CD14-positive monocyte (primary cell): ENCODE measurements around the gene HNRNPUL1. TPM values are rescaled to one million over a fixed set of nuclear protein-coding genes. Genes with fewer than 3 reads are reported as not detected.

ENCODE experiments used
- DNase-seq, 3 donors: peaks; one replicate each; pipeline ENCODE4 v3.0.0-alpha.2; 2011 to 2022
- H2AFZ ChIP-seq: 2 replicates; pipeline ENCODE4 v1.6.0; 2012; ENCODE audit warnings: mild to moderate bottlenecking, low read depth, low read length, inconsistent platforms; ENCODE audit not compliant: insufficient read depth, poor library complexity, severe bottlenecking
- H3K27ac ChIP-seq, 2 donors: 1 replicate in 1 of 2; 2 replicates in 1 of 2; pipeline ENCODE4 v1.5.1; 2012 to 2013; ENCODE audit warnings: low read length in 2 of 2, control low read depth in 1 of 2, inconsistent platforms in 1 of 2, low read depth in 1 of 2, mild to moderate bottlenecking in 1 of 2
- H3K27me3 ChIP-seq, 2 donors: one replicate each; pipeline versions ENCODE4 v1.6.0 to v1.6.1; 2011 to 2013; ENCODE audit warnings: low read length in 2 of 2; ENCODE audit not compliant: control insufficient read depth in 2 of 2, insufficient read depth in 2 of 2
- H3K36me3 ChIP-seq, 2 donors: replicated peaks in 1 of 2; 1 replicate in 1 of 2; 2 replicates in 1 of 2; pipeline versions ENCODE4 v1.5.1 to v1.6.1; 2012 to 2013; ENCODE audit warnings: low read length in 2 of 2, control low read depth in 1 of 2, inconsistent platforms in 1 of 2, mild to moderate bottlenecking in 1 of 2; ENCODE audit not compliant: insufficient read depth in 2 of 2, control insufficient read depth in 1 of 2
- H3K4me1 ChIP-seq, 2 donors: 1 replicate in 1 of 2; 2 replicates in 1 of 2; pipeline versions ENCODE4 v1.5.1 to v1.6.1; 2012 to 2013; ENCODE audit warnings: low read length in 2 of 2, control low read depth in 1 of 2, inconsistent platforms in 1 of 2, mild to moderate bottlenecking in 1 of 2, moderate library complexity in 1 of 2; ENCODE audit not compliant: insufficient read depth in 2 of 2, control insufficient read depth in 1 of 2
- H3K4me2 ChIP-seq: replicated peaks from 2 replicates; pipeline ENCODE3; 2012; ENCODE audit warnings: low read length, moderate library complexity, mild to moderate bottlenecking; ENCODE audit not compliant: poor library complexity, severe bottlenecking; ENCODE audit errors: extremely low read depth
- H3K4me3 ChIP-seq, 3 experiments: fragments of 200-600 bp in 1 of 3; sonication (generic) in 1 of 3; replicated peaks in 1 of 3; 1 replicate in 2 of 3; 2 replicates in 1 of 3; pipeline ENCODE4 v1.5.1; 2011 to 2013; ENCODE audit warnings: low read length in 3 of 3, mild to moderate bottlenecking in 3 of 3, control low read depth in 2 of 3, low read depth in 2 of 3, inconsistent platforms in 1 of 3, moderate library complexity in 1 of 3
- H3K79me2 ChIP-seq: 2 replicates; pipeline ENCODE4 v1.6.0; 2012; ENCODE audit warnings: mild to moderate bottlenecking, control low read depth, inconsistent platforms, low read length, moderate library complexity; ENCODE audit not compliant: insufficient read depth
- H3K9ac ChIP-seq: 2 replicates; pipeline ENCODE4 v1.6.0; 2017; ENCODE audit warnings: low read length, mild to moderate bottlenecking; ENCODE audit not compliant: insufficient read depth, poor library complexity, severe bottlenecking
- H3K9me3 ChIP-seq, 2 donors: replicated peaks in 1 of 2; 1 replicate in 1 of 2; 2 replicates in 1 of 2; pipeline versions ENCODE4 v1.5.1 to v1.6.1; 2012 to 2013; ENCODE audit warnings: low read length in 2 of 2, control low read depth in 1 of 2; ENCODE audit not compliant: control insufficient read depth in 1 of 2, insufficient read depth in 1 of 2
- H4K20me1 ChIP-seq: 2 replicates; pipeline ENCODE4 v1.6.0; 2012; ENCODE audit warnings: mild to moderate bottlenecking, low read length, control low read depth, moderate library complexity; ENCODE audit not compliant: insufficient read depth
- H3K27ac Mint-ChIP-seq, 7 donors: one replicate each; pipeline ENCODE4 v1.8.0; 2020; ENCODE audit warnings: mild to moderate bottlenecking in 7 of 7, mixed read lengths in 7 of 7, moderate library complexity in 6 of 7, inconsistent platforms in 2 of 7
- H3K27me3 Mint-ChIP-seq, 3 donors: one replicate each; pipeline ENCODE4 v1.8.0; 2021 to 2022; ENCODE audit warnings: low read depth in 3 of 3, mild to moderate bottlenecking in 3 of 3, mixed read lengths in 3 of 3, moderate library complexity in 3 of 3, inconsistent platforms in 1 of 3
- H3K36me3 Mint-ChIP-seq, 2 donors: one replicate each; pipeline ENCODE4 v1.8.0; 2020; ENCODE audit warnings: mixed read lengths in 2 of 2, inconsistent platforms in 1 of 2, mild to moderate bottlenecking in 1 of 2
- H3K4me1 Mint-ChIP-seq: one replicate; pipeline ENCODE4 v1.8.0; 2020; ENCODE audit warnings: mild to moderate bottlenecking, mixed read lengths
- H3K4me3 Mint-ChIP-seq, 2 donors: one replicate each; pipeline ENCODE4 v1.8.0; 2020; ENCODE audit warnings: mild to moderate bottlenecking in 2 of 2, mixed read lengths in 2 of 2, moderate library complexity in 1 of 2
- H3K9me3 Mint-ChIP-seq, 7 donors: one replicate each; pipeline ENCODE4 v1.8.0; 2020 to 2022; ENCODE audit warnings: mixed read lengths in 7 of 7, mild to moderate bottlenecking in 6 of 7, moderate library complexity in 6 of 7, inconsistent platforms in 2 of 7
- CTCF ChIP-seq: fragments of 200-600 bp; IDR thresholded peaks from one replicate; pipeline ENCODE4 v1.8.0; 2022; ENCODE audit warnings: antibody characterized with exemption, mild to moderate bottlenecking
- WGBS: methylation state at CpG from one replicate; pipeline ENCODE4 v1.1.5; 2013; ENCODE audit warnings: missing lambda C conversion rate; ENCODE audit not compliant: insufficient coverage; 5-methylcytosine and 5-hydroxymethylcytosine counted together
- intact Hi-C, 2 donors: fragments of 100-400 bp; cut with micrococcal nuclease; formaldehyde crosslinking; loops; one replicate each; pipeline versions ENCODE4 v1.15.0 to v1.15.1; 2023
- polyA plus RNA-seq, 3 donors: library from polyadenylated mRNA; depleted of rRNA in 1 of 3; unstranded in 2 of 3; stranded (reverse) in 1 of 3; fragments of 300-500 nt in 2 of 3; fragments of >200 nt in 1 of 3; fragmentation: Illumina TruSeq in 2 of 3; gene quantifications; 1 replicate in 2 of 3; 2 replicates in 1 of 3; pipeline ENCODE4 v1.2.3, GENCODE V29; 2012 to 2021

Gene HNRNPUL1
- polyA plus RNA-seq, 3 donors: 22.6 to 55.3 (median 30.3) TPM

DNA sequence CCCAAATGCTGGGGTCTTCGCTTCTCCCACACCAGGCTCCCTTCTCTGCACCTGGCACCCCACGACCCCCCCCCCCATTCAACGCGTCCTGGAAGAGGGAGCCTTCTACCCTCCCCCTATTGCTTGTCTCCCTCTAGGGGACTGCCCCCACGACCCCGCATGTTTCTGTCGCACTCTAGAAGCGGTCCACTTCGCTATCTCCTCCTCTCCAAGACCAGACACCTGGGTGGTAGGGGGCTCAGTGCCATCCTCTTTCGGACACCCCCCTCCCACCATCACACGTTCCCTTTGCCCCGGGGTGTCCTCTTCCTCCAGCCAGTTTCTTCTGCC is 88.1 kb downstream of the HNRNPUL1 start:
- TF ChIP-seq CTCF: no peak
- WGBS: 0% methylated on average over 8 of the region's 12 CpGs

GRCh38 chr19:41352609-41353465 is 88.7 kb downstream of the HNRNPUL1 start:
- Mint-ChIP-seq H3K4me1 (peaks cover 68% of the 10 kb centered on the region), H3K36me3 (peaks cover 21 to 43% of the 10 kb centered on the region in 2 donors), H3K4me3 (peak overlapping the region; percentile 94 to 100), H3K9me3 (peaks cover 0 to 2% (median 0%) of the 10 kb centered on the region in 7 donors), H3K27me3 (peaks cover 0 to 1% (median 0%) of the 10 kb centered on the region in 3 donors), H3K27ac (peak overlapping the region; percentile 92 to 98 (median 96))
- no peaks in the 10 kb centered on the region for H3K9me3 ChIP-seq
- DNase-seq: peak; percentile 66 to 77 (median 75)
- peak overlapping the region; percentile 34 for H2AFZ ChIP-seq
- H3K4me1 ChIP-seq: peaks cover 62 to 67% of the 10 kb centered on the region in 2 donors
- H3K27ac ChIP-seq: peak overlapping the region; percentile 56 to 88
- peaks cover 65% of the 10 kb centered on the region for H3K79me2 ChIP-seq
- peaks cover 5 to 19% of the 10 kb centered on the region in 2 donors for H3K36me3 ChIP-seq
- H4K20me1 ChIP-seq: peaks cover 58% of the 10 kb centered on the region
- intact Hi-C loops: loop anchor here (5.0 to 10.0 kb wide), 5 partner anchors 36 to 172 kb away; partner anchors contain the start of genes DMAC2 (in 1 of the 2) and HNRNPUL1 (in 1 of the 2)
- peak; percentile 71 for TF ChIP-seq CTCF
- peak overlapping the region; percentile 89 to 97 (median 95) for H3K4me3 ChIP-seq
- WGBS: under 1% methylated on average over 66 of the region's 71 CpGs
- H3K27me3 ChIP-seq: no peaks in the 10 kb centered on the region
- peak overlapping the region; percentile 93 for H3K9ac ChIP-seq
- peak overlapping the region; percentile 94 for H3K4me2 ChIP-seq

More for the DNA sequence above, 88.1 kb downstream of the HNRNPUL1 start:
- Mint-ChIP-seq H3K36me3 (peaks cover 26 to 49% of the 10 kb centered on the region in 2 donors), H3K4me3 (peak overlapping the region; percentile 94 to 100), H3K4me1 (peaks cover 62% of the 10 kb centered on the region), H3K27ac (peak overlapping the region; percentile 92 to 98 (median 96)), H3K27me3 (peaks cover 0 to 1% (median 0%) of the 10 kb centered on the region in 3 donors), H3K9me3 (peaks cover 0 to 2% (median 0%) of the 10 kb centered on the region in 7 donors)
- Histone ChIP-seq H3K9ac (peak overlapping the region; percentile 93), H3K4me2 (peak overlapping the region; percentile 94), H3K36me3 (peaks cover 9 to 25% of the 10 kb centered on the region in 2 donors), H3K27ac (peak overlapping the region; percentile 56 to 88), H3K79me2 (peaks cover 71% of the 10 kb centered on the region), H3K9me3 (no peaks in the 10 kb centered on the region), H3K4me1 (peaks cover 57 to 61% of the 10 kb centered on the region in 2 donors), H4K20me1 (peaks cover 64% of the 10 kb centered on the region), H3K27me3 (no peaks in the 10 kb centered on the region), H2AFZ (peak overlapping the region; percentile 34), H3K4me3 (peak overlapping the region; percentile 89 to 97 (median 95))
- DNase-seq: no peak
- intact Hi-C loops: loop anchor here (5.0 to 10.0 kb wide), 5 partner anchors 35 to 173 kb away; partner anchors contain the start of genes DMAC2 (in 1 of the 2) and HNRNPUL1 (in 1 of the 2)
